Occipital lobe (tissue), 2 donors: Measurements from ENCODE around the gene TRIM8. TPM values are rescaled to one million over a fixed set of nuclear protein-coding genes. Genes with fewer than 3 reads are reported as not detected.
"Not testable (repeated sequence)": the region's sequence is repeated elsewhere in the genome, so short reads cannot be mapped to it uniquely, and the experiment has no call there.

Experiments used
- DNase-seq: peaks from one replicate; lab custom pipeline; 2025; lab: John Stamatoyannopoulos, UW
- total RNA-seq: library from RNA; depleted of rRNA; stranded (reverse); fragments of >200 nt; gene quantifications from one replicate; pipeline ENCODE4 v1.2.3, GENCODE V29; 2014

The TRIM8 gene
- total RNA-seq, 1 donor from 2014 or later: 23.4 TPM

DNA sequence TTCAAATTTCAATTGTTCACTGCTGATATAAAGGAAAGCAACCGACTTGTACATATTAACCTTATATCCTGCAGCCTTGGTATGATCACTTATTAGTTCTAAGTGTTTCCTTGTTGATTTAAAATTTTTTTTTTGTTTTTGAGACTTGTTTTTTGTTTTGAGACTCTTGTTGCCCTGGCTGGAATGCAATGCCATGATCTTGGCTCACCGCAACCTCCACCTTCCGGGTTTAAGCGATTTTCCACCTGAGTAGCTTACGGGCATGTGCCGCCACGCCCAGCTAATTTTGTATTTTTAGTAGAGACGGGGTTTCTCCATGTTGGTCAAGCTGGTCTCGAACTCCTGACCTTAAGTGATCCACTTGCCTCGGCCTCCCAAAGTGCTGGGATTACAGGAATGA is 51.1 kb downstream of the TRIM8 start:
- DNase-seq: not testable (repeated sequence)

DNA sequence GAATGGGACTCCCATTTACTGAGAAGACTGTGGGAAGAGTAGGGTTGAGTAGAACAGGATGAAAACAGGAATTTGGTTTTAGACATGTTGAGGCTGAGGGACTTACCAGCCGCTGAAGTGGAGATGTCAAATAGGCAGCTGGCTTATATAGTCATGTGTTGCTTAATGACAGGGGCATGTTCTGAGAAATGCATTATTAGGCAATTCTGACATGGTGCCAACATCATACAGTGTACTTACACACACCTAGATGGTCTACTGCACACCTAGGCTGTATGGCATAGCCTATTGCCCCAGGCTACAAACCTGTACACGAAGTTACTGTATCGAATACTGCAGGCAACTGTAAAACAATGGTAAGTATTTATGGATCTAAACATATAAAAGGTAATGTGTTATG is 52.5 kb downstream of the TRIM8 start:
- DNase-seq: no peak

DNA sequence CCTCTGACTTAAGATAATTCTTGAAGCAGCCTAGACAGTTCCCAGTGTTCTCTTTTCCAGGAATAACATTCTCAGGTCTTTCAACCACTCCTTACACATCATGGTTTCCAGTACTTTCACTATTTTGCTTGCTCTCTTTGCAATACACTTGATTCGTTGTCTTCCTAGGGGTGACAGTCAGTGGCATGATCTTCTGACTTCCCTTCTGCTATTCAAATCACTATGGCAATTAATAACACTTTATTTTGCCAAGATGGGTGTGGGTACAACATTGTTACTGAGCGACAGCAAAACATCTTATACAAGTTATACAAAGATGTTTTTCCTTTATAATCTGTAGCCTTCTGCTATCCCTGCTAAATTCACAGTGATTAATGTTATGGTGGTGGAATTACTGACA is 54.6 kb downstream of the TRIM8 start:
- no peak for DNase-seq

DNA sequence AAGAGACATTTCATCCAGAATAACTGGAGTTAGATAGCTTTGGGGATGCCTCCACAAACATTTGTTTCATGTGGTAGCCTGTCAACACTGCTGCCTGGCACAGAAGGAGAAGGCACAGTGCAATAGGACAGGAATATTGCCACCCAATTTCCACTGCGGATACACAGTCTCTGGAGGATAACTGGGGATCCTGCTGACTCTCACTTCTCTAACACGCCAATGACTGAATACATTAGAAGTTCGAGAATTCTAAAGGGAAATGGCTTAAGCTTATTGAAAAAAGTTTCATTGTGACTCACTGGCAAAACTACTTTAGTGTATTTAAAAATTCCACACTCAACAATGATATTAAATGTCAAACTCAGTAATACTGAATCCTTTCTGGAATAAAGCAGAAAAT is 57.0 kb downstream of the TRIM8 start:
- DNase-seq: no peak

DNA sequence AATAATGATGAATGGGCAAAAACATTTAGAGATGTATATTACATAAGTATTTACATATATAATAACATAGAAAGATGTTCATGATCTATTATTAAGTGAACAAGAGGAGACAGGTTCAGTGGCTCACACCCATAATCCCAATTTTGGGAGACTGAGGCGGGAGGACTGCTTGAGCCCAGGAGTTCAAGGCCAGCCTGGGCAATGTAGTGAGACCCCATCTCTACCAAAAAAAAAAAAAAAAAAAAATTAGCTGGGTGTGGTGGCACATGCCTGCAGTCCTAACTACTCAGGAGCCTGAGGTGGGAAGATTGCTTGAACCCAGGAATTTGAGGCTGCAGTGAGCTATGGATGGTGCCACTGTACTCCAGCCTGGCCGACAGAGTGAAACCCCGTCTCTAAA is 57.5 kb downstream of the TRIM8 start:
- no peak for DNase-seq

DNA sequence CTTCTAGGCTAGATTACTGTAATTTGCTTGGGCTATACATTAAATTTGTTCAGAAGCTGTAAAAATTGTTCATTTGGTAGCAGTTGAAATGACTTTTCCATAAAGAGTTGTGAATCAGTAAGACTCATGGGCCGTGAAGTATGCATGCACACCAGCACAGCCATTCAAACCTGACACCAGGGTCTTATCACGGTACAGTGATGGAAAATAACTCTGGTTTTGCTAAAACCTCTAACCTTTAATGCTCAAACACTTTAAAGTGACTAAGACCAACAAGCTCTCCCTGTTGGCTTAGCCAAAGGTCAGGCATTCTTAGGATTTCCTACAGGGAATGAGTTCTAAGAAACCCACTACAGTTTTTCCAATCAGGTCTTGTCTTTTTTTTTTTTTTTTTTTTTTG is 58.5 kb downstream of the TRIM8 start:
- DNase-seq: no peak

DNA sequence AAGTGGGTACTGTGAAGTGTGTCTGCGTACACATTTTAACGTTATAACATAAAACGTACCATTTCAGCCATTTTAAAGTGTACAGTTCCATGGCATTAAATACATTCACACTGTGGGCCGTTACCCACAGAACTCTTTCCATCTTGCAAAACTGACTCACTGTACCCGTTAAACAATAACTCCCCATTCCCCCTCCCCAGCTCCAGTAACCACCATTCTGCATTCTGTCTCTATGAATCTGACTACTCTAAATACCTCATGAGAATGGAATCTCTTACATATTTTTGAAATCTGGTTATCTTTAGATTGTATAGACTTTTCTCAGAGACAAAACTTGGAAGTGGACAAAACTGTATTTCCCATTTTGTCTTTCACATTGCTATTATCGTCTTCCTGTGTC is 60.6 kb downstream of the TRIM8 start:
- no peak for DNase-seq

DNA sequence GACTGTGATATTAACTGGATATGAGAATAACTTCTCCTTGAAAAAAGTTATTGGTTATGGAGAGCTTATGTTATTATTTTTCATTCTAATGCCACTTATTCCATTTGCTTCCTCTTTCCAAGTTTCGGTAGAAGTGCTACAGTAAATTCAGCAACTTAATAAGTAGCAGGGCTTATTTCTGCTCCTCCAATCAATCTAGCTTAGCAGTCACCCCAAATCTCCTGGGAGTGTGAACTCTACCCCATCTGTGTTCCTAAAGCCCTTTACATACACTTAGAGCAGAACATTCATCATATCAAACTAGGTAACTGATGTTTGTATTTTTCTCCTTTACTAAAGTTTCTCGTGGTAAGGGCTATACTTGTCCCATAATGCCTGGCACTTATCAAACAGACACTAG is 61.3 kb downstream of the TRIM8 start:
- no peak for DNase-seq

Other genes starting within 250 kb of the TRIM8 start
- gene NFKB2, start 248.8 kb upstream of the TRIM8 start, total RNA-seq: 2.2 TPM
- 101 TPM for gene PSD, start 225.7 kb upstream of the TRIM8 start, total RNA-seq
- gene FBXL15, start 223.6 kb upstream of the TRIM8 start, total RNA-seq: 14.2 TPM
- gene CUEDC2, start 211.9 kb upstream of the TRIM8 start, total RNA-seq: 37.3 TPM
- not detected for gene C10orf95, start 192.9 kb upstream of the TRIM8 start, total RNA-seq
- gene ACTR1A, start 141.8 kb upstream of the TRIM8 start, total RNA-seq: 164 TPM
- gene SUFU, start 140.5 kb upstream of the TRIM8 start, total RNA-seq: 3.1 TPM
- 31.2 TPM for gene ARL3, start 69.9 kb downstream of the TRIM8 start, total RNA-seq
- gene SFXN2, start 70.2 kb downstream of the TRIM8 start, total RNA-seq: 4.8 TPM
- 31.5 TPM for gene WBP1L, start 99.5 kb downstream of the TRIM8 start, total RNA-seq
- not detected for gene CYP17A1, start 192.9 kb downstream of the TRIM8 start, total RNA-seq
- 26.8 TPM for gene BORCS7, start 209.8 kb downstream of the TRIM8 start, total RNA-seq
- 10.8 TPM for gene AS3MT, start 225.0 kb downstream of the TRIM8 start, total RNA-seq